Activated CD4-positive, CD25-positive, alpha-beta regulatory T cell treated with anti-CD3 and anti-CD28 coated beads, Interleukin-2, amount 50 U/mL, for 24 hours (primary cell): ENCODE results near the gene KIF26A.
"Not testable (repeated sequence)": the region's sequence is repeated elsewhere in the genome, so short reads cannot be mapped to it uniquely, and the experiment has no call there.

Experiments
- ATAC-seq, 2 donors: fragments of 150-1000 bp; cut with Tn5 transposase; one replicate each; pipeline ENCODE4 v1.10.0; 2021; ENCODE audit warnings: mild to moderate bottlenecking in 1 of 2, moderate library complexity in 1 of 2

Gene KIF26A

DNA sequence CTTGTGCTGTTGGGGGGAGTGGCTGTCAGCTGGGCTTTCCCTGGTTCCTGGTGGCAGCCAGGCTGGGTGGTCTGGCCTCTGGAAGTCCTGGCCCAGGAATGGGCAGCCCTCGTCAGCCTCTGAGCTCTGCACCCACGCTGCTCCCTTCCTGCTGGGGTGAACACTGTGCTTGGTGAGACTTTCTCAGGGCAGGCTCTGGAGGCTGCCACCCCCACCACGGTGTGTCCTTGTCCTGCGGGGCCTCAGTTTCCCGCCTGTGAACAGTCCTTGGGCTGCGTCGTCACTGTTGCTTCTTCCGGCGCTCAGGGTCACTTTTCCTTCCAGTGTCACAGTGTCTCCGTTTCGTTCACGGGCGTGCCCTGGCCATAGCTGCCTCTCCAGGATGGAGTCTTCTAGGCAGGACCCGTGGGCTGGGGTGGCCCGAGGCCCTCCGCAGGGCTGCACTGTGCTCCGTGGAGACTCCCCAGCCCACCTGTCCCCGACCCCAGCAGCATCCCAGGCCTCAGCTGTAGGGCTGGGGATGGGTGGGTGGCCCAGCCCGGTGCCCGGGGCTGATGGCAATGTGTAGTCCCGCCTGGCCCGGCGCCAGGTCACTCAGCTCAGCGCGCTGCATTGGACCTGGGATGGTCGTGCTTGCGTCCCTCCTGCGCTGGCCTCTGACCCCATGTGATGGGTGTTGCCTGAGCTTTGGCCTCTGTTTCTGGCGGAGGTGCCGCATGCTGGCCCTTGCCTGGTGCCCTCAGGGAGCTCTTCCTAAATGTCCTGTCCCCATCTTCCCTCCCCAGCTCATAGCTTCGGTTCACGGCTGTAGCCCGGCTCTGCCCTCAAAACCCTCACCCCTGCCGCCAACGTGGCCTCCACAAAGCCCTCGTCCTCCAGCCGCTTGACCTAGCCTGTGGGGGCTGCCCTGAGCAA lies 6.8 kb downstream of the KIF26A start:
- no peak for ATAC-seq

DNA sequence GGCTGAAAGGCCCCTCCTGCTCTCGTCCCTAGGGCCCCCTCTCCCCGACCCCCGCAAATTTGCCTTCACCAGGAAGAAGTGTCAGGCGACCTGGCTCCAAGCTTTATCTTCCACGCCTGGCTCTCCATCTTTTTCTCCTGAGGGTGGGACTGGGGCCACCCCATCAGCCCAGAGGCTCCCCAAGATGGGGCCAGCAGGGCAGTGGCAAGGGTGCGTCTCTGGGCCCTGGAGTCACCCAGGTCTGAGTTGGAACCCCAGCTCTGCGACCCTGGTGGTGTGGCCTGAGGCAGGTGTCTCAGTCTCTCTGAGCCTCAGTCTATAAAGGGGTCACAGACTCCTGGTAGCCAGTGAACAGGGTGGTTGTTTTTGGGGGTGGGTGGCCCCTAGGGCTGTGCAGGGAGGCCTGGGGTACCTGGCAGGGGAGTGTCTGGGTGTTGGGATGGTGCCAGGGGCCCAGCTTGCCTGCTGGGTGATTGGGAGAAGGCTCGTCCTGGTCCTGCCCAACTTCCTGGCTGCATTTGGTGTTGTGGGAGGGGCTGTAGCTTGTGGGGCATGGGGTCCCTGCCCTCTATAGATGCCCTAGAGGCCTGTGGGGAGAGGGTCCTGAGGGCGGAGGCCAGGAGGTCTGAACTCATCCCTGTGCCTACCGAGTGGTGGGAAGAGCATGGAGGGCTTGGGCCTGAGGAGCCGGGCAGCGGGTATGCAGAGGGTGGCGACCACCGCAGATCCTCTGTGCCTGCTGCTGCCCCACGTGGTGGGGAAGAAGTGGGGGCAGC lies 7.6 kb downstream of the KIF26A start:
- no peak for ATAC-seq

DNA sequence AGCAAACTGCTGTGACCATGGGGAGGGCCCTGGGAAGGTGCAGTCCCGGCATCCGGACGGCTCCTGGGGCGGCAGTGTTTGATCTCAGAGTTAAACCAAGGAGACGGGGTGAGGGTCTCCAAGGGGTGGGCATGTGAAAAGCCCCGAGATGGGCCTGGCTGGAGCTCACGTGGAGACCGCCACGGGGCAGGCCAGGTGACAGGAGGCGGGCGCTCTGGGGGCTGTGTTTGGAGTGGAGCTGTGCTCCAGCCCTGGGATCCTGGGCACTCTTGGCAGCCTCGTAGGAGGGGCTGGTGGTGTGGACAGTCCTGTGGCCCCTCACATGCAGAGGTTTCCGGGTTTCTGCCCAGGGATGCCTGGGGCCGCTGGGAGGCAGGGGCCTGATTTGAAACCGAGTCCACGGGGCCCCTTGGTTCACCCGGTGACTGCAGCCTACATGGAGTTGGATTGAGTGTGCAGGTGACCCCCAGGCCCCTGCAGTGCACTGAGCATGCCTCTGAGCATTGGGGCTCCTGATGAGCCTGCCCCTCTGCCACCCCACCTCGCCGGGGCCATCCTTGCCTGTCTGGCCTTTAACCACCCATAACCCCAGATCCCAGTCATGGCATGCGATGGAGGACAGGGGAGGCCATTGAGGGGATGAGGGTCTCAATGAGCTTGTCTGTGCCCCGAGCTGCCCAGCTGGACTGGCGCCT lies 8.4 kb downstream of the KIF26A start:
- ATAC-seq: no peak

DNA sequence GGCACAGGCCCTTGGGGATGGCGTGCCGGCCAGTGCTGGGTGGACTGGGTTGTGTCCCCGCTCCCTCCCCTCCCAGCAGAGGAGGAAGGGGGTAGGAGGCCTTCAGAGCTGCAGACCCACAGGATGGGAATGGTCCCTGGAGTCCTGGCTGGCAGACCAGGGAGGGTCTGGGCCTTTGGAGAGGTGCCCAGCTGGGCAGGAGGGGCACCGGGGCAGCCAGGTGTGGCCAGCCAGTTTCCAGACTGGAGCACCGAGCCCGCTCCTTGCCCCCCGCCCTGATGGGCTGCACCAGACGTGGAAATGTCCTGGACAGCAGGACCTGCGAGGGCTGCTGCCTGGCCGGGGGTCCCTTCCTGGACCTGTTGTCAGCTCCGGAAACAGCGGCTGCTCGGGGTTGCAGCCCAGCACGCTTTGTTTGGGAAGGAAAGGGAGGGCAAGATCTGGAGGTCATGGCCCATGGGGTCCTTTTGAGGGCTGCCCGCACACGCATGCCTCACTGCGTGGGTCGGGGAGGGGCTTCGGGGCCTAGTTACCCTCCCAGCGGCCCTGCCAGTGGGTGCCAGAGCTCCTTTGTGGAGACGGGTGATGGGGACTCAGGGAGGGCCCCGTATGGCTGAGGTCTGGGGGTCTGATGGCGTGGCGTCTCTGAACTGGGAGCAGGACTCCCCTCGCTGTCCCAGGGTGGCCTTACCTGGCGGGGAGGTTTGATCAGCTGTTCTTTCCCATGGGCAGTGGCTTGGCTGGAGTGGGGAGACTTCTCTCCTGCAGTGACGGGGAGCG lies 9.1 kb downstream of the KIF26A start:
- no peak for ATAC-seq

DNA sequence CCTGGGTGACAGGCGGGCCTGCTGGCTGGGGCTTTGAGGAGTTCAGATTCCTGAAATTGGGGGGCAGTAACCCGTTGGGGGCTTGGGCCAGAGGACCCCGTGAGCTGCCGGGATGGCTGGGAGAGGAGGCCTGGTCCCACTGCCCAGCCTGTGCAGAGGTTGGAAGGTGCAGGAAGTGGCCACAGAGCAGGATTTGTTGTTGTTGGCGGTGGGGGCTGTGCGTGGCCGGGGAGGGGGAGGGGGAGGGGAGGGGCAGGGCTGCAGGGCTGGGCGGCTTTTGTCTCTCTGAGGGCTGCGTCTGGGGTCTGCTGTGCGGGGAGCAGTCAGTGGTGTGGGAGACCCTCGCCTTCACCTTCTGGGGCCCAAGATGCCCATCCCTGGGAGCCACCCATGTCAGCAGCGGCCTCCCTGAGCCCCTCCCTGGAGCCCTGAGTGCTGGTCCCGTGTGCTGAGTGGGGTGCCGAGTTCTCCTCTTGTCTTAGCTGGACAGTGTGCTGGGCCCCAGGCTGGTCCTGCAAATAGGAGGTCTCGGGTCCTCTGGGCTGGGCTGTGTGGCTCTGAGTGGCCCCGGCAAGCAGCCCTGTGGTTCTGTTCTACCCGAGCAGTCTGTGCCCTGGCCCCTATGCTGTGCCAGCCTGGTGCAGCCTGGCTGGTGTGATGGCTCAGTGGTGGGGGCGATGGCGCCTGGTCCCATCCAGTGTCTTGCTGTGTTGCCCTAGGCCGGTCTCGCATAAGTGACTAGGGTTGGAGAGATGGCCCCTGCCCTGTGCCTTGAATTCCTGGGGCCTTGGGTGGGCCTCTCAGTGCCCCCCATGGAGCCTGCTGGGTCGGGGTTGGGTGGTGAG lies 10.3 kb downstream of the KIF26A start:
- ATAC-seq: no peak

DNA sequence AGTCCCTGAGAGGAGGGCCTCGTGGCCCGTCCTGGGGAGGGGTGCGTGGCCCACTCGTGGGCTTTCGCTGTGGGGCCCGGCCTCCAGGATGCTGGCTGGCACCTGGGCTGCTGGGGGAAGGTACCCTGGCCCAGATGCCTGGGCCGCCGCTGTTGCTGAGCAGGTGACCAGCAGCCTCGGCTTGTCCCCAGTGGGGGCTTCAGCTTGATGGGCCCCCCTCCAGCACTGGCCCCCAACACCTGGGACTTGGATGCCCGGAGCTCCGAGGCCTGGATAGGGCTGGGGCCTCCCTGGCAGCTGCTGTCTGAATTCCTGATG lies 10.8 kb downstream of the KIF26A start:
- ATAC-seq: no peak

DNA sequence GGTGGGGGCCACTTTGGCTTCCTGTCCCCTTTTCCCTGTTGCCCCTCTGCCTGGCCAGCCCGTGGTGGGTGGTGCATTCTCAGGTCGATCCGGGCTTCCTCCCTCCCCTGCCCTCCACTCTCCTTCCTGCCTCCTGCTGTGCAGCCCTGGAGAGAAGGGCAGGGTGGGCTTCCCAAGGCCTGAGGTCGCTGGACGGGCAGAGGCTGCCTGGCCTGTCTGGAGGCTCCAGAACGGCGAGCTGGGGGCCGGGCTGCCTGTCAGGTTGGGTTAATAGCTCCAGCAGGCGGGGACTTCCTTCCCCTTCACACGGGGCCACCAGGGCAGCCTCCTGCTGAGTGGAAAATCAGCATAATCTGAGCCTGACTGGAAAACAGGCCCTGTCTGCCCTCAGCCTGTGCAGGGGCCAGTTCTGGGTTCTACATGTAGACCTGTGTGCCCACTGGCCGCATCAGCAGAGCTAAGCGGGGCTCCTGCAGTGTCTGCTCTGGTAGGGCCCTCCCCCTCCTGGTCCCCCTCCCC lies 11.3 kb downstream of the KIF26A start:
- peak; percentile 16 to 40 for ATAC-seq

DNA sequence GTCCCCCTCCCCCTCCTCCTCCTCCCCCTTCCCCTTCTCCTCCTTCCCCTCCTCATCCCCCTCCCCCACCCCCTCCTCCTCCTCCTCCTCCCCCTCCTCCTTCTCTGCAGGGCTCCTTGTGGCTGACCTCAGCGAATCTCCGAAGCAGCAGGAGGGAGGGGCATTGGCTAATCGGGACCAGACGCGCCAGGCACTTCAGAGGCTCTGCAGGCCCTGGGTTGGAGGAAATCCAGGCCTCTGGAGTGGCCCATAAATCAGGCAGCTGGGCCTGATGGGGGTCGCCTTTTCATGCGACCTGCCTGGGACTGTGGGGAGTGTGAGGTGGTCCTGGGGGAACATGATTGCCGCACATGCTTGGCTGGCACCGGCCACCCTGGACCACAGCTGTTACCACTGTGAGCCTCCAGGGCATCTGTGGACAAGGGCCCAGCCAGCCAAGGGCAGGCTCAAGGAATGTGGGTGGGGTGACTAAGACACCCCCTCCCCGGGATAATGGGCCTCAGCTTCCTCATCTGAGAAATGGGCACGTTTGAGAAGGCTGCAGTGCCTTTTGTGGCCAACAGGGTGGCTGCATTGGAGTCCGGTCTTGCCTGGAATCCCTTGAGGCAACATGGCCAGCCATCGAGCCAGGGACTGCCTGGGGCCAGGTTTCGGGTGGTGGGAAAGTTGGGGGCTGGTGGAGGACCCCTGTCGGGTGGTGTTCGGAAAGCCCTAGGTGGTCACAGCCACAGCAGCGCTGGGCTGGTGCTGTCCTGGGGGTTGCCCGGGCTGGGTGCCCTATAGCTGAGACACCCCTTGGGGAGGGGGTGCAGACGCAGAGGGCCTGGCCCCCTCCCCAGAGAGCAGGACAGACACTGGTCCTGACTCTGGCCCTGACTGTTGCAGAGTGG lies 12.0 kb downstream of the KIF26A start:
- no peak for ATAC-seq

DNA sequence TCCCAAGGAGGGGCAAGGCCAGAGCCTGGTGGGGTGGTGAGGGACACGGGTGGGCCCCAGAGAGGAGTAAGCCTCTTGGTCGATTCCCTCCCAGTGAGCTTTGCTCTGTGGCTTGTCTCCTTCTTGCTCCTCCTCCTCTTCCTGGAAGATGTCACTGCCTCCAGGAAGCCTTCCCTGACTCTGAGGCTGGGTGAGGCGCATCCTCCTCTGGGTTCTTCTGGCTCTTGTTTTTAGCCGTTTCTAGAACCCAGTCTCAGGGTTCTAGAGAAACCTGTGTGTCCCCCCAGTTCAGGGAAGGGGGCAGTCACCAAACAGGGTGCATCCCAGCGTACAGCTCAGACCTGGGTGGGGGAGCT lies 12.6 kb downstream of the KIF26A start:
- ATAC-seq: no peak

DNA sequence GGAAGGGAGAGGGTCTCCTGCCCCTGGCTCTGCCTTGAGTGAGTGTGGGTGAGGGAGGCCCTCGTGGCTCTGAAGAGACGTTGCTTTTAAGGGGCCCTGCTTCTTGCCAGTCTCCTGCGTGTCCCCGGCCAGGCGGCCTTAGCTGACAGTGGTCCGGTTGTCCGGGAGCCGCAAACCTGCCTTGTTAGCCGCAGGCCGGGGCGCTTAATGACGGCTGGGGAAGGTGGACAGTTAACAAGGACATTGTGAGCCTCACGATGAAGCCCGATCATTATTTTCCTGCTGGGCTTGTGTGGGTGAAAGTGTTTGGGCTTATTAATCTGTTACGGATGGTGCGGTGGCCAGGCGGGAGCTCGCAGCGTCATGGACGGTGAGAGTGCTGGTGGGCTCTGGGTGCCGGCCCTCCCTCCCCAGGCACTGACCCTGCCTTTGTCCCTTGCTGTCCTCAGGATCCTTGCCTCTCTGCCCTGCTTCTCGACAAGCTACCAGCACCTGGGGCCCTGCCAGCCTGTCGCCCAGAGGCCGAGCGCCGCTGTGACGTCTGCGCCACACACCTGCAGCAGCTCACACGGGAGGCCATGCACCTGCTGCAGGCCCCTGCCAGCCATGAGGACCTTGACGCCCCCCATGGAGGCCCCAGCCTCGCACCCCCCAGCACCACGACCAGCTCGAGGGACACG lies 13.3 kb downstream of the KIF26A start:
- ATAC-seq: no peak

DNA sequence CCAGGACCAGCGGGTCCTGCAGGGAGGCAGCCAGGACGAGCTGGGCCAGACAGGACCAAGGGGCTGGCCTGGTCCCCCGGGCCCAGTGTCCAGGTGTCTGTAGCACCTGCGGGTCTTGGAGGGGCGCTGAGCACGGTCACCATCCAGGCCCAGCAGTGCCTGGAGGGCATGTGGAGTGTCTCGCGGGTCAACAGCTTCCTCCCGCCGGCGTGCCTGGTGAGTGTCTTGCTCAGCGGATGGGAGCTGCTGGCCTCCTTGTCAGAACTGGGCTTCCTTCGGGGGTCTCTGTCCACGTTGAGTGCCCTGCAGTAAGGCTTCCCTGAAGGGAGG lies 13.8 kb downstream of the KIF26A start:
- ATAC-seq: no peak

DNA sequence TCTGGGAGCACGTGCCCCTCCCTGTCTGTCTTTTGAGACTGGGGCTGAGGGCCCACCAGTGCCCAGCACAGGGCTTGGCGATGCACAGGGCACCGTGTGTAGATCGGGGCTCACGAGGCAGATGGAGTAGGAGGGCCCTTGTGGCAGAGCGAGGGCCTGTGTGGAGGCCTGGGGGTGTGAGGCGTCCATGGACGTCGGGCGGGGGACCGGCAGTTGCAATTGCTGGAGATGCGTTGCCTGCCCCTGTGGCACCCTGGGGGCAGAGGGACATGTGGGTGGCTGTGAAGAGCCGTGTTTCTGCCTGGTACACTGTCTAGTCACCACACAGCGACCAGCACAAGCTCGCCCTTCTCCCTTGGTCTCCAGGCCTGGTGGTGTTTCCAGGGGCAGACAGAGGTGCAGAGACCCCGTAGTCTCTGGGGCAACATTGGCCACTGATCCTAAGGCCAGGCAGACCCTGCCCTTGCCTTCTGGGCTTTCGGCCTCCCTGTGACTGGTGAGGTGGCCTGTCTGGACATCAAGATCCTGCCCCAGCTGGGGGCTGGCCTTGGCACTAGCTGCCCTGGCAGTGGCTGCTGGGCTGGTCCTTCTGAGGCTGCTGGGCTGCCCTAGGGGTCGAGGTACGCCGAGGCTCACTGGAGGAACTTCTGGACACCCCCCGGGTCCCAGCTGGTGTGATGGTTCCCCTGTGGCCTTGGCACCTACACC lies 14.5 kb downstream of the KIF26A start:
- ATAC-seq: no peak

DNA sequence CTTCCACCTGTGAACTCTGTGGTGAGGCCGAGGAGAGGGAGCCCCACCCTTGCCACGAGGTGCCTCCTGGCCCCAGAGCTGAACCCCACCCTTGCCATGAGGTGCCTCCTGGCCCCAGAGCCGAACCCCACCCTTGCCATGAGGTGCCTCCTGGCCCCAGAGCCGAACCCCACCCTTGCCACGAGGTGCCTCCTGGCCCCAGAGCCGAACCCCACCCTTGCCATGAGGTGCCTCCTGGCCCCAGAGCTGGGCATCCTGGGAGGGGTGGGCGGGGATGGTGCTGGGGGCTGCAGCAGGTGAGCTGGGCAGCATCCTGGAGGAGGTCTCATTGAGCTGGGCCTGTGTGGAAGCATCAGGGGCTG lies 15.0 kb downstream of the KIF26A start:
- ATAC-seq: not testable (repeated sequence)

DNA sequence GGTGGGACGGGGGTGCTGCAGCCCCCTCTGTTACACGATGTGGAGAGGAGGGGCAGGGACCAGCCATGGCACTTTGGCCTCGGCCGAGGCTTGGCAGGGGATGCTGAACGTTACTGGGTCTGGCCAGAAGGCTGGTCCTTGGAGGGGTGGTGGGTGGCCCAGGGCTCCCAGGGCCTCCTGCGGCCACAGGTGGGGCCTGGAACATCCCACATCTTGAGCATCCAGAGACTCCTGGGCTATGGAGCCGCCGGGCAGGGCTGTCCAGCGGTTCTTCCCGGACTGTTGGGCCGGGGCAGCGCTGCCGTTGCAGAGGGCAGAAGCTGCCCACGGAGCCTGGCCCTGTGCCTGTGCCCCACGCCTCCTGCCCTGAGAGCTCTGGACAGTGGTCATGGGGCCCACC lies 15.9 kb downstream of the KIF26A start:
- no peak for ATAC-seq

DNA sequence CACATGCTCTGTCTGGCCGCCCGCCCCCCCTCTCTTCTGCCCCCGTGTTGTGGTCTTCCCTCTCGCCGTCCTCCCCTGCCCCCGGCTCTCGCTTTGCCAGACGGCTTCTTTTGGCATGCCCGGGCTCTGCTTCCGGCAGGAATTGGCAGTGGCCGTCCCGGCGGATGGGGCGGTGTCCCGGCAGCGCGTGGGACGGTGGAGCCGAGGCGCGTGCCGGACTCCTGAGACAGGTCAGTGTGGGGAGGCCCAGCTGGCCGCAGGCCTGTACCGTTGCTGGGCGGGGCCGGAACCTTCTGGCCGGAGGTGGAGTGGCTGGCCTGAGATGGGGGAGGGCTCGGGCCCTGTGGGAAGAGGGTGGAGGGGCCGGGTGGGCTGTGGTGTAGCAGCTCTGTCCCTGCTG lies 17.1 kb downstream of the KIF26A start:
- no peak for ATAC-seq

DNA sequence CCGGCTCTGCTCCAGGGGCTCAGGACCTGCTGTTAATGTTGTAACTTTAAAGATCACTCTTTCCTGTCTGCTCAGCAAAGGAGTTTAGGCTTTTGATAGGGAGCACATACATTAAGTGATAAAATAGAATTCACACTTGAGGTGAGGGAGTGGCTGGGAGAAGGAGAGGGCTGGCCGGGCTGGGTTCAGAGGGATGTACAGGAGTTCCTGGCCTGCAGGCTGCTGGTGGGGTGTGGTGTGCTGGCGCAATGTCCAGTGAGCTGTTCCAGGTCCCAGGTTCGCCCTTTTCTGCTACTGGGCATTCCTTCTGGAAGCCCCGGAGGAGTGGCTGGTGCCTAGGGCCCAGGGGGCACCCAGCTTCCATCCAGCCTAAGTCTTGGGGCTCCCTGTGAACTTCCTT lies 17.8 kb downstream of the KIF26A start:
- no peak for ATAC-seq

DNA sequence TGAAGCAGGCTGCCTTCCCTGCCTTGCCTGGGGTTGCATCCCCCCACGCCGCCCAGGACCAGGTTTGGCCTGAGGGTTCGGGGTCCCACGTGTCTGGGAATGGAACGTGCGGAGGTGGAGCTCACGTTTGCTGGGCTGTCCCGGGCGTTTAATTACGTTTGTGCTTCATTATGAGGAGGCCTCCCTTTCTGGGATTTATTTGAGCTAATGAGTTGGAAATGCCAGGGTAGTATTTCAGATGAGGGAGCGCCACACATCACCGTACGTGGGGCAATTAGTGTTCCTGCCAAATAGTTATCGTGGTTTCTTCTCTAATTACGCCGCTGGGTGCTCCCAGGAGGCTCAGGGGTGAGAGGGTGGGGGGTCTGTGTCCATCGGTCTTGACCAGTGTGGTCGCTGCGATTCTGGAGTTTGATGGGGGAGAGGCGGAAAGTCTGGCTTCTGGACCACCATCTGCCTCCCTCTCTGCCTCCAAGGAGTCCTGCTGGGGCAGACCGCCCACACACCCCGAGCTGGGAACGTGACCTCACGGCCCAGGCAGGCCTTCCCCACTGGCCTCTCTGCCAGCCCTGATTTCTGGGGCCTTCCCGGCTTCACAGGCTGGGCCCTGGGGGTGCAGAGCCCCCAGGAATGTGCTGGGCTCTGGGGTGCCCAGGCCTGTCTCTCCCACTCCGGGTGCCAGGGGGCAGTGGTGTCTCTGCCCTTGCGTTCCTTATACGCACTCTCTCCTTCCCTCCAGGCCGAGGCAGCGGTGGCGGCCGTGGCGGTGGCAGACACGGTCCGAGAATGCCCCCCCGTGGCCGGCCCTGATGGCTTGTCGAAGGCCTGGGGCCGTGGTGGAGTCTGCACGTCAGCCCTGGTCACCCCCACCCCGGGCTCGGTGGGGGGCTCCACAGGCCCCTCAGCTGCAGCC lies 18.9 kb downstream of the KIF26A start:
- ATAC-seq: no peak
